T-helper 1 cell (primary cell): ENCODE data around the gene RANBP3.

Experiments used
- DNase-seq, 5 donors: peaks; one replicate each; pipeline ENCODE4 v3.0.0-alpha.2; 2012 to 2020

Gene RANBP3

DNA sequence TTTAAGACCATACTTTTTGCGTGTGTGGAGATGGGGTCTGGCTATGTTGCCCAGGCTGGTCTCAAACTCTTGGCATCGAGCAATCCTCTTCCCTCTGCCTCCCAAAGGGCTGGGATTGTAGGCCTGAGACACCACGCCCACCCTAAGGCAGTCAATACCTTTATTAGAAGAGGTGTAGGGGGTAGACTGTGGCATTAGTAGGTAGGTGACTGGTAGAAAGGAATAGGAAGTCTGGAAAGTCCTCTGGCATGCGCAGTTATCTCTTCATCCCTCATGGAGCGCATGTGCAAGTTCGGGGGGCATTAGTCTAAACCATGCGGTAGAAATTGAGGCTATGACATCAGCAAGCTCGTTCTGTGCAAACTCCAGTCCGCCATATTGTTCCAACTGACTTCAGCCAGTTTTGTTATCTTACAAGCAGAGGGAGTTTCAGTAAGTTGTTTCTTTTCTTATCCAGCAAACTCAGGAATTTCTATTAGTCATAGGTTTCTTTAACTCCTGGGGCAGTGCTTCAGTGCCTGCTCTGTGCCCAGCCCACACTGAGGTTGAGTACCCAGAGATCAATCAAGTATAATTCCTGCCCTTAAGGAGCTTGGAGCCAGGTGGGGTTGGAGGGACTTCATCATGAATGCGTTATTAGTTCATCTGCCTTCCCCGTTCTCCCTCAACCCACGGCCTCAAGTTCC is 7.3 kb upstream of the RANBP3 start:
- DNase-seq: no peak

DNA sequence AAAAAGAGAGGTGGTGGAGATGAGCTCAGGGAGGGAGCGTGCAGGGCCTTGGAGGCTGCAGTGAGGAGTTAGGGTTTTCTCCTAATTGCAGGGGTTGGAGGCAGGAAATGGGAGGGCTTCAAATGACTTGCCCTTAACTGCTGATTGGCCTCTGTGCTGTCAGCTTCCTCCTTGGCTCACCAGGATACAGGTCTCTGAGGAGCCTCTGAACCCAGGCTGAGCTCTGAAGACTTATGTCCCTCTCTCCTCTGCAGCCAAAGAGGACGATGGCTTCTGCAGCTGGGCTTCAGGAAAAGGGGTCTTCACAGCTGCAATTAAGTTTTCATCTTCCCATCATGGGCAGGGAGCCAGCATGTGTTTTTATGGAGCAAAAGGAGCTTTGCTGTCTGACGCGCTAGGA is 6.7 kb upstream of the RANBP3 start:
- peak in 1 of 5 donors; percentile 52 for DNase-seq

DNA sequence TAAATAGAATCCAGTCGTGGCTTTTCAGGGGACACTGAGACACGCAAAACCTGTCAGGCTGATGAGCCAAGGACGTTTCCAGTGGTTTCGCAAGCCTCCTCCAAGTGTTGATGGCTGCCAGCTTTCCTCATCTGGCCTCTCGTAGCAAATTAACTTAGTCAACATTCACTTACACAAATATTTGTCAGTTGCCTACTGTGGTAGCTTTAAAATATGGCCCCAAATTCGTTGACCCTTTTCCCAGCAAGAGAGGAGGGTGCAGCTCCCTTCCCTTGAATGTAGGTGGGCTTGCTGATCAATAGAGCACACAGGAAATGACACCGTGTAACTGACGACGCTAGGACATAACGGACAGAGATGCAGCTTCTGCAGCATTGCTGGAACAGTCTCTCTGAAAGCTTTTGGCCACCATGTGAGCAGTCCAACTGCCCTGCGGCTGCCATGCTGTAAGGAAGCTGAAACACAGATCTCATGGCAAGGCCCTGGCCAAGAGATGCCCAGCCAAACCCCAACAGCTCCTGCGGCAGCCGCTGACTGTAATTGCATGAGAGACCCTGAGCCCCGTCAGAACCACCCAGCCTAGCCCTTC is 5.5 kb upstream of the RANBP3 start:
- peak in 1 of 5 donors; percentile 33 for DNase-seq

DNA sequence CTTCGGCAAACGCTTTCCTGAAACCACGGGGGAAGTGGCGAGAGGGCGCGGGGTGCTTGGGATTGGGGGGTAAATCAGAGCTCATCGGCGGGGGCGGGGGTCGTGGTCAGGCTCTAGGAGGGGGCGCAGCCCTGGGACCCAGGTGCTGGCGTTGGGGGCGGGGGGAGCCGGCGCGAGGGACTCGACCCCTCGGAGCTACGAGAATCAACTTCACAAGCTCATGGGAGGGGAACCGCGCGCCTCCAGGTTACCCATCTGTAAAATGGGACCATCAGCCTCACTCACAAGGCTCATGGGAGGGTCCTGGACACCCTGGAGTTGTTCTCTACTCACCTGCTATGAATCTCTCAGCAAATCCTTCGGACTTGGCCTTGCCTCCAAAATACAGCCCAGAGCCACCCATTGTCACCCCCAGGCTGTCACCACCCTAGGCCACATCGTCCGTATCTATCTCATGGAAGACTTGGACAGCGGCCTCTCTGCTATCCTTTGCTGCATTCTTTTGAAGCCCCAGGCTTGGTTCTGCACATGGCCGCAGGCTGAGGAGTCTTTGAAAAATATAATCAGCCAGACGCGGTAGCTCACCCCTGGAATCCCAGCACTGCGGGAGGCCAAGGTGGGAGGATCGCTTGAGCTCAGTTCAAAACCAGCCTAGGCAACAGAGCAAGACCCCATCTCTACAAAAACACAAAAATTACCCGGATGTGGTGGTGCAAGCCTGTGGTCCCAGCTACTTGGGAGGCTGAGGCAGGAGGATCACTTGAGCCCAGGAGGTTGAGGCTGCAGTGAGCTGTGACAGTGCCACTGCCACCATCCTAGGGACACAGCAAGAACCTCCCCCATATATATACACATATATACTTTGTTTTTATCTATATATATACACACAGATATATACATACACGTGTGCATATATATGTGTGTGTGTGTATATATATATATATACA is 939 bp upstream of the RANBP3 start:
- DNase-seq: no peak

DNA sequence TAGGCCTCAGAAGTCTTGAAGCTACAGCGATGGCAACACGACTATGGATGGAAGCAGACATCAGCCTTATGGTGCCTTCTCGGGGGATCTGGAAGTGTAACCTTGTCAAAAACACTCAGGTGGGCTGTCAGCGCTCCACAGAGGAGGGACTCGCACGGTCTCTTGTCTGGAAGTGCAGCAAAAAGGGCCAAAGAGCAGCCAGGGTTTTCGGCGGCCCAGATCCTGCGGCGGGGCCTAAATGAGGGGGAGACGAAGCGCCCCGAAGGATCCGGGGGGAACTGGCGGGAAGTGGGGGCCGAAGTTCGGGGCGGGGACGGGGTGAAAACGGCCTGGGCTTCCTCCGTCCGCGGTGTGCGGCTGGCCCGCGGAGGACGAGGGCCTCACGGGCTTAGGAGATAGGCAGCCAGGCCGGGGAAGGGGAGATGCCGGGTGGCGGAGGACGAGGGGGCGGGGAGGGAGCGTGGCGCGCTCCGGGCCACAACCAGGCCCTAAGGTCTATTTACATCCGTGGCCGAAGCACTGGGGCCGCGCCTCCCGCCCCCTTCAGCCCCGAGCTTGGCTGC is 637 bp downstream of the RANBP3 start:
- DNase-seq: no peak

DNA sequence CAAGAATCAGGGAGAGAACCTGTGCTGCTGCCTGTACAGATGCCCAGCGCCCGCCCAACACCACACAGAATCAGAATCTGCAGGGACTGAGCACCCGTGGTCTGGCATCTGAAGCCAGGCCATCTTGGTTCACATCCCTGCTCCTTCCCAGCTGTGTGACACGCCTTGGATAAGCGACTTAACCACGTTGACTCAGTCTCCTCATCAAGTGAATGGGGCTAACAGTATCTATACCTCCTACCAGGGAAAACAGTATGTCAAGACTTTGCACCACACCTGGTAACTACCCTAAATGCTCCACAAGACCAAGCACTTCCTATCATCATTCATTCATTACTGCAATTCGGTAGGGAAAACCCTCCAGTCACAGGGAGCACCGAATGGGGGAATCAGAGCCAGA is 1.2 kb downstream of the RANBP3 start:
- DNase-seq: no peak

DNA sequence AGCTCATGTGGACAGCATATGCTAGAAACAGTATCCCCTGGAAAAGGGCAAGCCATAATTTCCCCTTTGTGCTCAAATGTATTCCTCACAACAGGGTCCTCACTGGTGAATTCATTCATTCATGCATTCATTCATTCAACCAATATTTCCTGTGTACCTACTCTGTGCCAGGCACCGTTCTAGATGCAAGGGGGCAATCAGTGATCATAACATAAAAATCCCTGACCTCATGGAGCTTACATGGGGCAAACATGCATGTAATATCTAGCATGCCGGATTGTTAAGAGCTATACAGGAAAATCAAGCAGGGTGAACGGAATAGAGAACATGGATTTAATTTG is 2.6 kb downstream of the RANBP3 start:
- DNase-seq: no peak

DNA sequence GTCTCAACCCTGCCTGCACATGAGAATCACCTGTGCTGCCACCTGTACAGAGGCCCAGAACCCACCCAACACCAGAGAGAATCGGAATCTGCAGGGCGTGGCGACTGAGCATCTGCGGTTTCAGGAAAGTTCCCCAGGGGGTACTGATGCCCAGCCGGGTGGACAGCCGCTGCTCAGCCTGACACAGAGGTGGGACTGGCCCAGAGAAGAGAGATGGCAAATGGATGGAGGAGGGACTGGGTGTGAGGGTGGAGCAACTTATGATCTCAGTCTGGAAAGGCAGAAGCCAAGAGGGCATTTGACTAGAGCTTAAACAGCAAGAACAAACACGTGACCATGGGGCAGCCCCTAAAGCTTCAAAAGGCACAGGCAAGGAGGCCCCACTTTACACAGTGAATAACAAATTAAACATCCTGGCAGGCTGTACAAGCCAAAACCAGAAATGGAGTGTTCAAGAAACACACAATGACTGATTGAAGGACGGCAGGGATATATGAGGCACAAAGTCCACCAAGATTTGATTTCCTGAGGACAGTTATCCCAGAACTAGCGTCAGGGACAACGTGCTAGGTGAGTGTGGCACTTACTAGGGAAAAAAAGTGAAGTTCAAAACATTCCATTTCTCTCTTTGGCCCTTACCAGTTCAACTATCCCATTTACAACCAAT is 3.1 kb downstream of the RANBP3 start:
- peak in 3 of 5 donors; percentile 15 to 27 (median 21) for DNase-seq

DNA sequence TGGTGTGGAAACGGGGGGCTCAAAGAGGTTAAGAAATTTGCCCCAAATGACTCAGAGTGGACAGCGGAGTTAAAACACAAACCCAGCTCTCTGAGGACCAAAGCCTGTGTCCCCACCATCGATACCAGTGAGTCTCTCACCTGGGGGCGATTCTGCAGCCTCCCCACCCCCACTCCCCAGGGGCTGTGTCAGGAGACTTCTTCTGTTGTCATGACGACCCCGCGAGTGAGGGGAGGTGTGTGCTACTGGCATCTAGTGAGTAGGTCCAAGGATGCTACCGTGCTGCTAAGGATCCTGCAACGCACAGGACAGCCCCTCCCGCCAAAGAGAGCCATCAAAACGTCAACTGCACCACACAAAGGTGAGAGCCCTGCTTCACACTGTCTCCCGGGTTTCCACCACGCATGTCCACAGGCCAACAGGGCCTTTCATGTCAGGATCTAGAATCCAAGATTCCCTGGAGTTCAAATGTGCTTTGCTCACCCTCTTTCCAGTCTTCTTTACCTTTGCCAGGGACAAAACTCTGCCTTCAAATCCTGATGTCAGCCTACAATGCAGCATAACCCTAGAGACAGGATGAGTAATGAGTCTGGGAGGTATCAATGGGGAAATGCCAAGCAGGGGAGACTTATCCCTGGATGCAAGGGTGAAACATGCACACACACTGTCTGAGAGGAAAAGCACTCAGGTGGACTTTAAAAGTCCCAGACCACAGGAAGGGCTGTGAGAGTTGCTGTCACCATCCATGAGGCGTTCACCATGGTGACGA is 3.9 kb downstream of the RANBP3 start:
- no peak for DNase-seq

DNA sequence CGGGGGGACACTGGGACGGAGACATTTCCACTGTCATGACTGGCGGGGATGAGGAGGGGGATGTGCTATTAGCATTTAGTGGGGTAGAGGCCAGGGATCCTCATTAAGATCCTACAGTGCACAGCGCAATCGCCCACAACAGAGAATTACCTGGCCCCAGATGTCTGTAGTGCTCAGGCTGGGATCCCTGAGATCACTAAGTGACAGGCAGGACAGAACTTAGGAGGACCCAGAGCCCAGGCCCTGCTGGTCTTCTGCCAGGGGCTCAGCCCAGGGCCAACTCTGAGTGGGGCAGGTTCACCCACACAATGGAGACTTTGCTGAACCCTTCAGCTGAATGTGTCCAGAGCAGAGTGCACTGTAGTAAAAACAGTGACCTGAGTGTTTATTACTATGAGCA is 4.6 kb downstream of the RANBP3 start:
- no peak for DNase-seq

DNA sequence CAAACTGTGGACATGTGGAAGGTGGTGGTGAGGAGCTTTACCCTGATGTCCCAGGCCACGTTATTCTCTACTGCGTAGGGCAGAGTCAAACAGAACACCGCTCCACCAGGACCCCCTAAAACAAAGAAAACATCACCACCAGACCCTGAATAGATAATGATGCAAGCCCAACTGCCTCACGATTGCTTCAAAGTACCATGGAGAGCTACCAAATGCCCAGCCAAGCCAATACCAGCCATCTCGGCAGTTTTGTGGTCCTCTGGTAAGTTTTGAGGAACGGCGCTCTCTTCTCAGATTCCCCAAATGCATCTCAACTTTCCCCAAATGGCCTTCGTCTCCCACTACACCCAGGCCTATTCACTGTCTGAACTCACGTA is 5.6 kb downstream of the RANBP3 start:
- DNase-seq: no peak

DNA sequence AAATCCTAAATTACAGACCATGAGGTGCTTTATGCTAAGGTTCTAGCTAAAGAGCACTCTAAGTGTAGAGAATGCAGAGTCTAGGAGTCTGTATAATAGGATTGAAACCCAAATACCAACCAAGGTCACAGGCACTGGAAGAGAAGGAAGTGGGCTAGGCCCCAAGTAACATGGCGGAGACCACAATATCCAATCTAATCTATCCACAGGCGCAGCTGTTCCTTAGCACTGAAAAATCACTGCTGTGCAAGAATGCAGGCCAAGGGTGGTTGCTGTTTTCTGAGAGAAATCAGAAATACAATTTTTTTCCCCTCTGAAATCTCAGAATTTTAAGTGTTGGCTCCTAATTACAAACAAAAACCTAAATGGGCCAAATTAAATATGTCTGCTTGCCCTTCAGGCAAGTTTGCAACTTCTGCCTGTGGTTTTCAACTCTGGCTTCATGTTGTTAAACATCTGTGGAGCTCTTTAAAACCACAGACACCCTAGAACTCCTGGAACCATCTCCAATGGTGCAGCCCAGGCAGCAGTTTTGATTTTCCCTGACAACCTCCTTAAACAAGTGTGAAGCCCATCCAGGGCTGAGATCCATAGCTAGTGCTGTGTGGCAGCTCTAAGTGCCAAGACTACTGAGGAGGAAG is 6.1 kb downstream of the RANBP3 start:
- no peak for DNase-seq

DNA sequence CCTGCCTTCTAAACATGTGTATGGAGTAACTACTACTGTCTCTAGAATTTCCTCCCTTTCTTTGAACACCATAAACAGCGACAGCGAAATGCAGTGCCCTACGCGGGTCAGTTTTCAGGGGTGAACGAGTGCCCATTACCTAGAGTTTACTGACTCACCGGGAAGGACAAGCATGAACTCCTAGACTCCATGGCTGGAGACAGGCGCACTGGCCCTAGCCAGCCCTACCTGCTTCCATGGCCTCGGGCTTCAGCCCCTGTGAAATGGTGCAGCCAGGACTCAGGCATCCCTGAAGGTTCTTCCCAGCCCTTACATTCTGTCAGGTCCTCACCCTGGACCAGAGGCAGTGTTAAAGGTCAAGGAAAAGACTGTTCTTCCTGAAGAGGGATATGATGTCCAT is 8.5 kb downstream of the RANBP3 start:
- no peak for DNase-seq

DNA sequence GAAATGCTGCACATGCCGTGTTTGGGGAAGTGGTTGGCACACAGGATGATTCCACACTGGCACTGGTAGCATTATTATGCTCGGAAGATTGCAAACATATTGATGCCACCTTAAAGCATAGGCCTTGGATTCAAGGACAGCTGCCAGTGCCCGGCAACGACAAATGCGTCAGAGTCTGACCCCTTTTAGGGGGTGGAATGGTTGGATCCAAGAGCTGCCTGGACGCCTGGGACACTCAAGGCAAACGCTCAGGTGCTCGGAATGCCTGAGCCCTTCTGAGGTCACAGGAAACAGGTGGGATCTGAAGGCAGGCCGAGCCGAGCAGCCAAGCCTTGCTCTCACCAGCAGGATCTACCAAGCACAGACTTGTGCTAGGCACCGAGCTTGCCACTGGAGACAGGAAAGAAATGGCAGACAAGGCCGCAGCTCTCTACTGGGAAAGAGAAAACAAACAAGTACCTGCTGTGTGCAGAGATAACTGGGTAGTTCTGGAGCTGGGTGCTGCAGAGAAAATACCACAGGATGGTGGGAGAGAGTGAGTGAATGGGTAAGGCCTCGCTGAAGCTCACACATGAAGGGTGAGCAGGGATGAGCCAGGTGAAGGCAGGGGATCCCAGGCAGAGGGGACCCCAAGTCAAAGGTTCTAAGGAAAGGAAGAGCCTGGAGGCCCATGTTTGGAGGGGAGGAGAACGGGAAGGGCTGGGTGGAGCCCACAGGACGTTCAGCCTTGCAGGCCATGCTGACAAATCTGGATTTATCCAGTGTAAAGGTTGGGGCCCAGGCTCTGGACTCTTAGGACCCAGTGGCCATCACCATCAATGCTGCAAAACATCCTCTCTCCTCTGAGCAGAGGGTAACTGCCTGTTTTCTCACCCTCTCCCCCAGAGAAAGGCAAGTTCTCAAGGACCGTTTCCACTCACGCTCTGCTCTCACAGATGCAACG is 9.2 kb downstream of the RANBP3 start:
- no peak for DNase-seq

DNA sequence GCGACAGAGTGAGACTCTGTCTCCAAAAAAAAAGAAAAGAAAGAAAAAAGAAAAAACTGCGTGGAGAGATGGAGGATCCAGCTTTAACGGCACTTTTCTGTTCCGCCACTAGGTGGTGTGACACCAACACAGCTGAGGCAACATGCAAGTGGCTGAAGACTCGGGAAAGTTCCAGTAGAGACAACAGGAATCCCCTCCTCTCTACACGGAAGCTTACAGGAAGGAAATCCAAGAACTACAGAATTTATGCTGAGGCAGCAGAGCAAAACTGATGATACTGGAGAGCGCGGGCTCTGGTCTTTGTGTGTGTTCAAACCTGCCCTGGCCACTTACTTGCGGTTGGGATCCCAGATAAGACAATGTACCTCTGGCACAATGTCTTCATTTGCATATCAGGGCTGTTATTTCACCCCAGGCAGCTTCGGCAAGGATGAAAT is 9.9 kb downstream of the RANBP3 start:
- DNase-seq: peak in 4 of 5 donors; percentile 43 to 56 (median 49)

DNA sequence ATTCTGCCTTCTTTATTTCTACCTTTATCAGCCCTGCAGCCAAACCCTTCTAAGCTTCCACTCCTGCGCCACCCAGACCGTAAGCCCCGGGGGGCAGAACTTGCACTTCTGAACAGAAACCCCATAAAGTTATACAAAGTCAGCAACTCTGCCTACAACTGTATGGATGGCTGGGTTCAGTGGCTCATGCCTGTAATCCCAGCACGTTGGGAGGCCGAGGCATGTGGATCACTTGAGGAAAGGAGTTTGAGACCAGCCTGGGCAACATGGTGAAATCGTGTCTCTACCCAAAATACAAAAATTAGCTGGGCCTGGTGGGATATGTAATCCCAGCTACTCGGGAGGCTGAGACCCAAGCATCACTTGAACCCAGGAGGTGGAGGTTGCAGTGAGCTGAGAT is 10.4 kb downstream of the RANBP3 start:
- DNase-seq: no peak

DNA sequence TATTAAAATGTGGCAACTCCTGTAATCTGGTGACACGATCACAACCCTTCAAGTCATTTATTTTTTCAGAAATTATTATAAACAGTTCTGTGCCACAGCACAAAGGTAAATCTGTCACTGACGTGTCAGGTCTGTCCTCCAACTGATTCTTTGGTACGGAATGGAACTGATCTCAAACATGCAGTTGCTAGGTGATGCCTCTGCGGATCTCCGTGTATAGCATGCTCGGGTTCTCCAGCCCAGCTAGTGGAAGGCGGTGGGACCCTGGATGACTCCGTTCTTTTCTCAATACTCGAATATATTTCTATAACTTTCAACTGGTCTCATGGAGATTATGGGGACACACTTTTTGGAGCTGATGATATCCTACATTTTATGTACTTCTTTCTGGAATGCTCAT is 11.0 kb downstream of the RANBP3 start:
- no peak for DNase-seq

DNA sequence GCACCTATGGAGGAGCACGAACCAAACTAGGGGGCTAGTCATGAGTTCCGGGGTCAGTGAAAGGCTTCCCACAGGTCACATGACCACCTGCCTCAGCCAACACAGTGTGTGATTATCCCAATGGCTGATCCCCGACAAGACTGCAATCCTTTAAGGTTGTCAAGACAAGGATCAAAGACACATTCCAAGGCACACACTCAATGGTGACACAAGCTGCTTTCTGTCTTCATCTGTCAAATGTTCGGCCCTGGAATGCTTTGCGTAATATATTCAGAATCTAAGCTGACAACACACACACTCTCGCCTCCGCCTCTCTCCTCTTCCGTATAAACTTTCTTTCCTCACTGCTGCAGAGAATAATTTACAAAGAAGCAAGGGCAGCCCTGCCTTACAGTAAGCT is 11.7 kb downstream of the RANBP3 start:
- DNase-seq: no peak

DNA sequence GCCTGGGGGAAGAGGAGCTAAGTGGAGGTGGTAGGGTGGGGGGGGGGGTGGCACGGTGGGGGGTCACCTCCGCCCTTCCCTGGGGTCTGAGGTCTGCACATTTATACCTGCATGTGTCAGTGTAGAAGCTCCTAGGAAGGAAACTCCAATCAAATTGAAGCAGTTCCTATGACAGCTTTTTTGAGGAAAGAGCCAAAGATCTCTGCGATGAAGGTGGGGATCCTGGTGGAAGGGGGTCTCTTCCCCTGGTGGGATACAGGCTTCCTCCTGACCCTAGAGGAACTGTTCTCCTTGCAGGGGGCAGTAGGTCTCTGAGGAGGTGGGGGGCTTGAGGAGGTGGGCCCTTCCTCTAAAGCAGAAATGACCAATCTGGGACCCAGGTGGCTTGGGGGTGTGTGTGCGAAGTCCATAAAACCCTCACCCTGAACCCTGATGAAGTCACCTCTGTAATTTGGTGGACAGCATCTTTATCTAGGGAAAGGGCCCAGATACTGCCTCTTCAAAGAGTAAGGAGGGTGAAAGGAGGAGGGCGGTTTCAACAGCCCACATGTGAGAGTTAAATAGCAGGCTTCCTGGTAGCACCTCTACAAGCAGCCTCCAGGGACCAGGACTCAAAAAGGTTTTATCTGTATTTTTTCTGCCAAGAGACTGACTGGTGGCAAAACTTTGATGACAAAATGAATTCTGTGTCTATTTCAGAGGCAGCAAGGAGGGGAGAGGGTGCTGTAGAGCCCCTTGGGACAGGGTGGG is 12.9 kb downstream of the RANBP3 start:
- DNase-seq: no peak

DNA sequence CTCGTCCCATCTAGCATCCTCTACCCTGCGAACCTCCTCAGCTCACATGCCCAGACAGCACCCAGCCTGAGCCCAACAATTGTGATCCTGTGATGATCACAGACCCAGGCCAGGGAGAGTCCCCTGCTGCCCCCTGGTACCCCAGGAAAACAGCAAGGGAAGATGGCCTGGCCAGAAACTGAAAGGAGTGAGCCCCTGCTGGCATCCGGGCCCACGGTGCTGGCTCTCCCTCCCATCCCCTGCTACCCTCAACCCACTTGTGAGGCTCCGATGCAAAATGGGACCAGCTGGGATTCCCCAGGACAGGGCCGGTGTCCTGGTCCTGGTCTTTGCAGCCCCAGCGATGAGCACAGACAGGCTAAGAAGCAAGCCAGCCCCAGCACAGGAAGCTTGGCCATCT is 14.1 kb downstream of the RANBP3 start:
- no peak for DNase-seq
